CD8-positive, alpha-beta memory T cell (primary cell): Measurements from ENCODE around the gene TFF3. TPM values are rescaled to one million over a fixed set of nuclear protein-coding genes. Genes with fewer than 3 reads are reported as not detected.
"Not testable (repeated sequence)": the region's sequence is repeated elsewhere in the genome, so short reads cannot be mapped to it uniquely, and the experiment has no call there.

ENCODE experiments used
- CTCF ChIA-PET: fragments of 350-600 bp; sonication (Branson Sonifier 250); formaldehyde crosslinking; loops from one replicate; lab custom pipeline; 2021; ENCODE audit warnings: antibody characterized with exemption; lab: Charles Lee
- POLR2A ChIA-PET: fragments of 350-600 bp; sonication (Branson Sonifier 250); formaldehyde crosslinking; loops from one replicate; lab custom pipeline; 2021; ENCODE audit warnings: antibody characterized with exemption; lab: Charles Lee
- DNase-seq, 5 donors: peaks; one replicate each; pipeline versions ENCODE4 v3.0.0 to v3.0.0-alpha.2; 2020 to 2022; ENCODE audit warnings: mixed read lengths in 1 of 5
- H3K27ac ChIP-seq: one replicate; pipeline ENCODE4 v1.7.0; 2013; ENCODE audit warnings: low read depth, mild to moderate bottlenecking, low read length, moderate library complexity
- H3K27me3 ChIP-seq: 2 replicates; pipeline ENCODE4 v1.7.0; 2013; ENCODE audit warnings: low read length, mild to moderate bottlenecking; ENCODE audit not compliant: insufficient read depth, poor library complexity, severe bottlenecking
- H3K36me3 ChIP-seq: 2 replicates; pipeline ENCODE4 v1.7.0; 2013; ENCODE audit warnings: mild to moderate bottlenecking, low read length, moderate library complexity; ENCODE audit not compliant: insufficient read depth
- H3K4me1 ChIP-seq: 2 replicates; pipeline ENCODE4 v1.7.0; 2013; ENCODE audit warnings: mild to moderate bottlenecking, low read length, moderate library complexity; ENCODE audit not compliant: insufficient read depth
- H3K4me3 ChIP-seq: 2 replicates; pipeline ENCODE4 v1.7.0; 2013; ENCODE audit warnings: mild to moderate bottlenecking, low read length
- H3K9me3 ChIP-seq: 2 replicates; pipeline ENCODE4 v1.7.0; 2013; ENCODE audit warnings: mild to moderate bottlenecking, low read length
- H3K27ac Mint-ChIP-seq, 8 donors: one replicate each; pipeline ENCODE4 v1.8.0; 2020 to 2021; ENCODE audit warnings: mixed read lengths in 8 of 8, mild to moderate bottlenecking in 6 of 8, inconsistent platforms in 3 of 8, moderate library complexity in 3 of 8
- H3K27me3 Mint-ChIP-seq, 2 donors: one replicate each; pipeline ENCODE4 v1.8.0; 2020 to 2021; ENCODE audit warnings: mixed read lengths in 2 of 2, mild to moderate bottlenecking in 1 of 2, moderate library complexity in 1 of 2
- H3K36me3 Mint-ChIP-seq, 3 donors: one replicate each; pipeline ENCODE4 v1.8.0; 2020 to 2021; ENCODE audit warnings: mixed read lengths in 3 of 3, inconsistent platforms in 1 of 3, mild to moderate bottlenecking in 1 of 3
- H3K4me1 Mint-ChIP-seq, 3 donors: one replicate each; pipeline ENCODE4 v1.8.0; 2020 to 2021; ENCODE audit warnings: mixed read lengths in 3 of 3, inconsistent platforms in 1 of 3, mild to moderate bottlenecking in 1 of 3
- H3K4me3 Mint-ChIP-seq, 7 donors: one replicate each; pipeline ENCODE4 v1.8.0; 2020 to 2021; ENCODE audit warnings: mixed read lengths in 7 of 7, mild to moderate bottlenecking in 6 of 7, moderate library complexity in 4 of 7, inconsistent platforms in 2 of 7
- H3K9me3 Mint-ChIP-seq, 5 donors: one replicate each; pipeline ENCODE4 v1.8.0; 2020 to 2022; ENCODE audit warnings: mixed read lengths in 5 of 5, mild to moderate bottlenecking in 3 of 5, moderate library complexity in 2 of 5, inconsistent platforms in 1 of 5
- polyA plus RNA-seq: library from polyadenylated mRNA; unstranded; fragments of 300-500 nt; fragmentation: Illumina TruSeq; gene quantifications from one replicate; pipeline ENCODE4 v1.2.3, GENCODE V29; 2021
- total RNA-seq, 2 experiments: library from RNA; stranded (reverse); gene quantifications; one replicate each; pipeline ENCODE4 v1.2.3, GENCODE V29; 2021

TFF3 gene
- total and polyA plus RNA-seq, 3 experiments from 2014 or later = not detected

GRCh38 chr21:42298237-42298636 is 17.0 kb downstream of the TFF3 start:
- Histone ChIP-seq H3K27me3 (no peaks in the 10 kb centered on the region), H3K4me1 (peaks cover 9% of the 10 kb centered on the region), H3K9me3 (no peaks in the 10 kb centered on the region), H3K27ac (no peak overlapping the region), H3K36me3 (peaks cover 5% of the 10 kb centered on the region), H3K4me3 (no peak overlapping the region)
- H3K9me3 Mint-ChIP-seq = no peaks in the 10 kb centered on the region
- H3K27me3 Mint-ChIP-seq = no peaks in the 10 kb centered on the region
- H3K4me1 Mint-ChIP-seq = peaks cover 0 to 10% (median 4%) of the 10 kb centered on the region in 3 donors
- DNase-seq = no peak
- ChIA-PET CTCF (no interaction called here), POLR2A (no interaction called here)
- H3K27ac Mint-ChIP-seq = peak overlapping the region in 2 of 8 donors; percentile 66 to 82
- H3K4me3 Mint-ChIP-seq = no peak overlapping the region
- peaks cover 8 to 30% (median 15%) of the 10 kb centered on the region in 3 donors for H3K36me3 Mint-ChIP-seq

DNA sequence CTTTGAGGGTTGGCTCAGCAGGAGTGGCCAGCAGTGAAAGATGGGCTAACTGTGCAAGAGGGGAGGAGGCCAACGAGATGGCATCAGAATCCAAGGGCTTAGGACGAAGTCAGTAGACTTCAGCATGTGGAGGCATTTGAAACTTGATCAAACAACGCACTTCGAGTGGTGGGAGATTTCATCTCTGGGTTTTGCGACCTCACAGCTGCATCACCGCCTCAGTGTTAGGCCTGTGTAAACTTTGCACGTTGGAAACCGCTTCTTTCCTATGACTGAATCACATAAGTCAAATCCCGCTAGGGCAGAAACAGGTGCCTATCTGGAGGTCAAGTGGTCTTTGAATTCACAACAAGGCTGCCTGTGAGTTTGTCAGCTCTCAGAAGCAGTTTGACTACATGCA is 17.8 kb downstream of the TFF3 start:
- Histone ChIP-seq H3K36me3 (peaks cover 7% of the 10 kb centered on the region), H3K9me3 (no peaks in the 10 kb centered on the region), H3K27me3 (no peaks in the 10 kb centered on the region), H3K4me3 (no peak overlapping the region), H3K4me1 (peaks cover 9% of the 10 kb centered on the region), H3K27ac (no peak overlapping the region)
- Mint-ChIP-seq H3K27ac (peak overlapping the region in 2 of 8 donors; percentile 41 to 54), H3K27me3 (no peaks in the 10 kb centered on the region), H3K4me1 (peaks cover 0 to 10% (median 4%) of the 10 kb centered on the region in 3 donors), H3K9me3 (no peaks in the 10 kb centered on the region), H3K4me3 (no peak overlapping the region), H3K36me3 (peaks cover 8 to 30% (median 15%) of the 10 kb centered on the region in 3 donors)
- POLR2A ChIA-PET = no interaction called here
- DNase-seq = no peak
- CTCF ChIA-PET = no interaction called here

DNA sequence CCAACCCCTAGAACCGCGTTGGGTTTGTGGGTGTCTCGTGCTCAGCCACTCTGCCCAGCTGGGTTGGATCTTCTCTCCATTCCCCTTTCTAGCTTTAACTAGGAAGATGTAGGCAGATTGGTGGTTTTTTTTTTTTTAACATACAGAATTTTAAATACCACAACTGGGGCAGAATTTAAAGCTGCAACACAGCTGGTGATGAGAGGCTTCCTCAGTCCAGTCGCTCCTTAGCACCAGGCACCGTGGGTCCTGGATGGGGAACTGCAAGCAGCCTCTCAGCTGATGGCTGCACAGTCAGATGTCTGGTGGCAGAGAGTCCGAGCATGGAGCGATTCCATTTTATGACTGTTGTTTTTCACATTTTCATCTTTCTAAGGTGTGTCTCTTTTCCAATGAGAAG is 18.7 kb downstream of the TFF3 start:
- peaks cover 7% of the 10 kb centered on the region for H3K36me3 ChIP-seq
- Mint-ChIP-seq H3K4me1 (peaks cover 0 to 10% (median 4%) of the 10 kb centered on the region in 3 donors), H3K4me3 (no peak overlapping the region), H3K9me3 (no peaks in the 10 kb centered on the region), H3K27ac (peak overlapping the region in 1 of 8 donors; percentile 17), H3K36me3 (peaks cover 8 to 38% (median 15%) of the 10 kb centered on the region in 3 donors), H3K27me3 (no peaks in the 10 kb centered on the region)
- peaks cover 9% of the 10 kb centered on the region for H3K4me1 ChIP-seq
- H3K27ac ChIP-seq = no peak overlapping the region
- H3K9me3 ChIP-seq = no peaks in the 10 kb centered on the region
- H3K27me3 ChIP-seq = no peaks in the 10 kb centered on the region
- CTCF ChIA-PET = interaction anchor here (0.5 kb wide), 1 partner anchor 68 kb away, joined by 3 read pairs; no protein-coding TSS in a partner anchor
- DNase-seq = no peak
- POLR2A ChIA-PET = interaction anchor here (0.6 kb wide), 1 partner anchor 21 kb away, joined by 3 read pairs; no protein-coding TSS in a partner anchor
- H3K4me3 ChIP-seq = no peak overlapping the region

DNA sequence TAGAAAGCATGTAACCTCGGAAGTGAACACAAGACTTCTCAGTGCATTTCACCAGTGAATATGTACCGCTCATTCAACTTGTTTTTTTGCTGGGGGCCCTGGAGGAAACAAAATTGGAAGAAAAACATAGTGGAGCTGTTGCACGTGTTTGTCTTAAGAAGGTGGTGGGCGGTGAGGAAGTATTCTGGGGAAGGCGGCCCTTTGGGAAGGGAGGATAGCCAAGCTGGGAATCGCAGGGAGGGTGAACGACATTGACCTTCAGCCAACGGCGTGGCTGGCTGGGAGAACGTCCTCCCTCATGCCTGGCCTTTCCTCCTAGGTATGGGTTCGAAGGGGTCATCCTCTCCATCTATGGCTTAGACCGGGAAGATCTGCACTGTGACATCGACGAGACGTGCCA is 19.4 kb downstream of the TFF3 start:
- POLR2A ChIA-PET = no interaction called here
- H3K4me1 ChIP-seq = peaks cover 9% of the 10 kb centered on the region

GRCh38 chr21:42294273-42294880 is 20.8 kb downstream of the TFF3 start:
- no peaks in the 10 kb centered on the region for H3K9me3 ChIP-seq
- Mint-ChIP-seq H3K9me3 (no peaks in the 10 kb centered on the region), H3K36me3 (peaks cover 8 to 59% (median 17%) of the 10 kb centered on the region in 3 donors), H3K27ac (no peak overlapping the region), H3K4me1 (peaks cover 0 to 6% (median 4%) of the 10 kb centered on the region in 3 donors), H3K4me3 (peak overlapping the region in 1 of 7 donors; percentile 81), H3K27me3 (peaks cover 0 to 1% of the 10 kb centered on the region in 2 donors)
- H3K4me3 ChIP-seq = no peak overlapping the region
- DNase-seq = no peak
- H3K4me1 ChIP-seq = peaks cover 5% of the 10 kb centered on the region
- H3K27me3 ChIP-seq = no peaks in the 10 kb centered on the region
- CTCF ChIA-PET = no interaction called here
- no peak overlapping the region for H3K27ac ChIP-seq
- POLR2A ChIA-PET = no interaction called here
- peaks cover 7% of the 10 kb centered on the region for H3K36me3 ChIP-seq

More for the DNA sequence above, 19.4 kb downstream of the TFF3 start:
- H3K27ac ChIP-seq = no peak overlapping the region
- no peak overlapping the region for H3K4me3 Mint-ChIP-seq
- H3K4me3 ChIP-seq = no peak overlapping the region
- H3K9me3 Mint-ChIP-seq = no peaks in the 10 kb centered on the region
- H3K27me3 ChIP-seq = no peaks in the 10 kb centered on the region
- H3K4me1 Mint-ChIP-seq = peaks cover 0 to 10% (median 4%) of the 10 kb centered on the region in 3 donors
- peaks cover 8 to 44% (median 17%) of the 10 kb centered on the region in 3 donors for H3K36me3 Mint-ChIP-seq
- CTCF ChIA-PET = no interaction called here
- H3K9me3 ChIP-seq = no peaks in the 10 kb centered on the region
- no peak for DNase-seq
- H3K27me3 Mint-ChIP-seq = no peaks in the 10 kb centered on the region
- H3K27ac Mint-ChIP-seq = no peak overlapping the region
- peaks cover 7% of the 10 kb centered on the region for H3K36me3 ChIP-seq

- no peaks in the 10 kb centered on the region for H3K9me3 Mint-ChIP-seq
- H3K4me1 Mint-ChIP-seq = peaks cover 0 to 4% (median under 1%) of the 10 kb centered on the region in 3 donors
- Histone ChIP-seq H3K4me1 (no peaks in the 10 kb centered on the region), H3K27me3 (no peaks in the 10 kb centered on the region), H3K36me3 (peaks cover 7% of the 10 kb centered on the region), H3K9me3 (no peaks in the 10 kb centered on the region), H3K4me3 (no peak overlapping the region), H3K27ac (no peak overlapping the region)
- peaks cover 0 to 1% of the 10 kb centered on the region in 2 donors for H3K27me3 Mint-ChIP-seq
- ChIA-PET CTCF (no interaction called here), POLR2A (no interaction called here)
- DNase-seq = no peak
- no peak overlapping the region for H3K4me3 Mint-ChIP-seq
- no peak overlapping the region for H3K27ac Mint-ChIP-seq
- H3K36me3 Mint-ChIP-seq = peaks cover 14 to 65% (median 22%) of the 10 kb centered on the region in 3 donors
Measured at GRCh38 chr21:42293649-42294272, 21.4 kb downstream of the TFF3 start.

DNA sequence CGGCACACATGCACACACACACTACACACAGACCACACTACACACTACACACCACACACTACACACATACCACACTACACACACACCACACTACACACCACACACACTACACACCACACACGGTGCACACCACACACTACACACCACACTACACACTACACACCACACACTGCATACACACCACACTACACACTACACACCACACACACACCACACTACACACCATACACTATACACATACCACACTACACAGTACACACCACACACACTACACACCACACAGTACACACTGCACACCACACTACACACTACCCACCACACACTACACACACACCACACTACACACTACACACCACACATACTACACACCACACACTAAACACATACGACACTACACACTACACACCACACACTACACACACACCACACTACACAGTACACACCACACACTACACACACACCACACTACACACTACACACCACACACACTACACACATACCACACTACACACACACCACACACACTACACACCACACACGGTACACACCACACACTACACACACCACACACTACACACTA is 22.6 kb downstream of the TFF3 start:
- CTCF ChIA-PET = not testable (repeated sequence)

More for the DNA sequence above, 22.6 kb downstream of the TFF3 start:
- H3K9me3 ChIP-seq, H3K27me3 ChIP-seq, H3K4me3 Mint-ChIP-seq, DNase-seq, POLR2A ChIA-PET, H3K27ac ChIP-seq, H3K27ac Mint-ChIP-seq, H3K4me1 Mint-ChIP-seq, H3K36me3 ChIP-seq, H3K4me3 ChIP-seq, H3K4me1 ChIP-seq, H3K9me3 Mint-ChIP-seq, H3K27me3 Mint-ChIP-seq: not testable (repeated sequence)
- H3K36me3 Mint-ChIP-seq = peaks cover 18 to 70% (median 26%) of the 10 kb centered on the region in 3 donors
